ENCODE results near the gene PDCD1.
A peak's percentile ranks its signal among the peaks of the same experiment; 100 is the strongest.

PDCD1 gene

DNA sequence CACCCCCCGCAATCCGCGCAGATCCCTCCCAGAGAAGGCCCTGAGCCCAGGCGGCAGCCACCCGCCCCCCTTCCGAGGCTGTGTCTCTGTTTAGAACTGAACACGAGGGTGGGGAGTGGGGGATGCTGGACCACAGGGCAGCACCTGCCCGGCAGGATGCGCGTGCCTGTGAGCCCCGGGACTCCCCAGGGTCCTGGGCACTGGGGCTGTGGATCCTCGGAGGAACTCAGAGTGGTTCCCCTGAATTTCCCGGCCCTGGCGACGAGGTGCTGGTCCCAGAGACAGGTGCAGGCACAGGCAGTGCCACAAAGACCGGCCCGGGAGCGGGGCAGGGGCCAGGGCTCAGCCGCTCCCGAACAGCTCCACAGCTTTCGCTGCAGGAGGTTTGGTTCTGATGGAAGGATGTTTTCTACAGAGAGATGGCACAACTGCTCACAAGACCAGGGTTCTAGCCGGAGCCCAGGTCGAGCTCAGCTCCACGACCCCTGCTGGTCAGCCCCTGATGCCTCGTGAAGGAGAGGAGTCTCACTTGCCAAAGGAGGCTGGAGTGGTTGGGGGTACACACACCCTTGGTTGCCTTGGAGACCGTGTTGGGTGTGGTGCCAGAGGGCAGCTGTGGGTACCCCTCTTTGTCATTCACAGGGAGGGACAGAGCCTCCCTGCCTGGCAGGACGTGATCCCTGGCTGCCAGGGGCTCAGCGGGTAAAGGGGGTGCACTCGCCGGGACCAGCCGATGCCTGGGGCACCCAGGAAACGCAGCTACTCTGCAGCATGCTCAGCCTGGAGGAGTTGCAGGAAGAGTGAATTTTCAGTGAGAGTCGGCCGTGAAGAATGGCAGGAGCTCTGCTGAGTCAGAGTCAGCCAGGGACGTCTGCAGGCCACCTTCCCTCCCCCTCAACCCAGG, 54.1 kb downstream of the PDCD1 start:
- ChIA-PET CTCF (interaction anchor here (0.5 kb wide), 1 partner anchor 107 kb away, joined by 5 read pairs; no protein-coding TSS in a partner anchor), POLR2A (no interaction called here)
- Histone ChIP-seq H3K9me3 (ENCODE audit: control insufficient read depth, insufficient read depth, low read depth, low read length) (no peaks in the 10 kb centered on the region), H3K4me1 (ENCODE audit: control insufficient read depth, insufficient read depth, low read length) (no peaks in the 10 kb centered on the region), H3K27ac (ENCODE audit: extremely low read depth, low read depth, low read length) (no peak overlapping the region), H3K4me3 (ENCODE audit: low read depth, low read length) (no peak overlapping the region), H3K36me3 (ENCODE audit: control insufficient read depth in 2 of 2, insufficient read depth in 1 of 2, low read length in 2 of 2) (no peaks in the 10 kb centered on the region)
- TF ChIP-seq ZNF274 (IDR thresholded peaks at IDR 0.05; ENCODE audit: low read length) = no peak
- TF ChIP-seq ZNF274 (tag by site-specific recombination; IDR thresholded peaks at IDR 0.05; ENCODE audit: borderline replicate concordance) = no peak

GRCh38 chr2:241803387-241804325, 55.0 kb downstream of the PDCD1 start:
- CTCF ChIA-PET = interaction anchor here (0.5 to 0.6 kb wide), 2 partner anchors 108 to 387 kb away, joined by 3 to 5 read pairs; no protein-coding TSS in a partner anchor
- H3K4me3 ChIP-seq (ENCODE audit: low read depth, low read length) = peak overlapping the region; percentile 6; the same call in 1 of the 2 replicates
- H3K4me1 ChIP-seq (ENCODE audit: control insufficient read depth, insufficient read depth, low read length) = no peaks in the 10 kb centered on the region
- POLR2A ChIA-PET = no interaction called here
- no peaks in the 10 kb centered on the region for H3K9me3 ChIP-seq (ENCODE audit: control insufficient read depth, insufficient read depth, low read depth, low read length)
- no peak for TF ChIP-seq ZNF843 (tag by site-specific recombination; IDR thresholded peaks at IDR 0.05)
- TF ChIP-seq MEIS1 (CRISPR knock-in tag; IDR thresholded peaks at IDR 0.05; ENCODE audit: borderline replicate concordance) = no peak
- TF ChIP-seq SCRT1 (tag by site-specific recombination; IDR thresholded peaks at IDR 0.05; ENCODE audit: borderline replicate concordance) = no peak
- no peak for TF ChIP-seq ZNF16 (tag by site-specific recombination; IDR thresholded peaks at IDR 0.05; ENCODE audit: low read depth)
- TF ChIP-seq HOXC10 (CRISPR knock-in tag; IDR thresholded peaks at IDR 0.05) = no peak
- TF ChIP-seq ZNF449 (tag by site-specific recombination; IDR thresholded peaks at IDR 0.05) = no peak
- TF ChIP-seq ZNF658 (tag by site-specific recombination; IDR thresholded peaks at IDR 0.05) = no peak
- no peak for TF ChIP-seq ZNF560 (tag by site-specific recombination; IDR thresholded peaks at IDR 0.05; ENCODE audit: borderline replicate concordance)
- no peak for TF ChIP-seq ZNF391 (tag by site-specific recombination; IDR thresholded peaks at IDR 0.05; ENCODE audit: borderline replicate concordance, low read depth)
- H3K27ac ChIP-seq (ENCODE audit: extremely low read depth, low read depth, low read length) = no peak overlapping the region
- H3K36me3 ChIP-seq (ENCODE audit: control insufficient read depth in 2 of 2, insufficient read depth in 1 of 2, low read length in 2 of 2) = no peaks in the 10 kb centered on the region

DNA sequence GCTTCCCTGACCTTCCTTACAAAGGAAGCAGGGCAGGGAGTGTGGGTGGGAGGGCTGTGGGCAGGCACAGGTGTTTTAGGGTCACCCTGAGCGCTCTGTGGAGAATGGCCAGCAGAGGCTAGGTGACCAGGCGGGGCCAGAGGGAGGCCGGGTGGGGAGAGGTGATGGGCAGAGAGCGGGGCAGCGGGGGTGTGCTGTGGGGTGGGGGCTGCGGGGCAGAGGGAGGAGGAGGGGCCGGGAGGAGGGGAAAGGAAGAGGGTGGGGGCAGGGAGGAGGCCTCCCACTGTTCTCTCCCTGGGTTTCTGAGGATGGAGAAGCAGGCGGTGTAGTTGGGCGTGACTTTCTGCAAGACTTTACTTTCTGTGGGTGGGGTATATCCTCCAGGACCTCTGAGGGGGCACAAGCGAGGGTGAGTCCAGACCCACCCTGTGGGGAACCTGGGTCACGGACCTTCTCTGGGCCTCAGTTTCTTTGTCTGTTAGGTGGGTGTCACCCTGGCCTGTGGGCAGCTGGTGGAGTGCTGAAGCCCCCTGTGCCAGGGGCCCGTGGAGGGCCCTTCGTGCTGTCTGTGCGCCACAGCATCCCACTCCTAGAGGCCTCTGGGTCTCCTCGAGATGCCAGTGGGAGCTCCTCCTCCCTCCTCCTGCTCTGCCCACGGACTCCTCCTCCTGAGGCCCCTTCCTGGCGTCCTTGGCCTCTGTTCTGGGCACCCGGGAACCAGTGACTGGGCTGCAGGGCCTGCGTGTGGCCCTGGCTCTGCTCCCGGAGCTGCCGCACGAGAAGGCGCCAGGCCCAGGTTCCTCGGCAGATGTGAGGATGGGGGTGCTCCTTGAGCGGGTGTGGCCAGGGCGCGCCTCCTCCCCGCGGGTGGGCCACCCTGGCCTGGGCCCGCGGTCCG, 56.0 kb downstream of the PDCD1 start:
- POLR2A ChIA-PET = no interaction called here
- Histone ChIP-seq H3K9me3 (ENCODE audit: control insufficient read depth, insufficient read depth, low read depth, low read length) (no peaks in the 10 kb centered on the region), H3K4me1 (ENCODE audit: control insufficient read depth, insufficient read depth, low read length) (no peaks in the 10 kb centered on the region), H3K4me3 (ENCODE audit: low read depth, low read length) (no peak overlapping the region), H3K27ac (ENCODE audit: extremely low read depth, low read depth, low read length) (no peak overlapping the region), H3K36me3 (ENCODE audit: control insufficient read depth in 2 of 2, insufficient read depth in 1 of 2, low read length in 2 of 2) (no peaks in the 10 kb centered on the region)
- CTCF ChIA-PET = no interaction called here
- TF ChIP-seq, protein P1, sequence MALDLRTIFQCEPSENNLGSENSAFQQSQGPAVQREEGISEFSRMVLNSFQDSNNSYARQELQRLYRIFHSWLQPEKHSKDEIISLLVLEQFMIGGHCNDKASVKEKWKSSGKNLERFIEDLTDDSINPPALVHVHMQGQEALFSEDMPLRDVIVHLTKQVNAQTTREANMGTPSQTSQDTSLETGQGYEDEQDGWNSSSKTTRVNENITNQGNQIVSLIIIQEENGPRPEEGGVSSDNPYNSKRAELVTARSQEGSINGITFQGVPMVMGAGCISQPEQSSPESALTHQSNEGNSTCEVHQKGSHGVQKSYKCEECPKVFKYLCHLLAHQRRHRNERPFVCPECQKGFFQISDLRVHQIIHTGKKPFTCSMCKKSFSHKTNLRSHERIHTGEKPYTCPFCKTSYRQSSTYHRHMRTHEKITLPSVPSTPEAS (tag by site-specific recombination; IDR thresholded peaks at IDR 0.05) = no peak
- TF ChIP-seq ZNF660 (tag by site-specific recombination; IDR thresholded peaks at IDR 0.05) (no peak), ZNF558 (tag by site-specific recombination; IDR thresholded peaks at IDR 0.05) (no peak), GLI2 (tag by site-specific recombination; IDR thresholded peaks at IDR 0.05; ENCODE audit: borderline replicate concordance, low read depth) (no peak), SCRT2 (tag by site-specific recombination; IDR thresholded peaks at IDR 0.05) (no peak), ZNF292 (tag by site-specific recombination; IDR thresholded peaks at IDR 0.05; ENCODE audit: borderline replicate concordance, low read depth) (no peak), ZSCAN18 (tag by site-specific recombination; IDR thresholded peaks at IDR 0.05) (no peak), ZNF610 (tag by site-specific recombination; IDR thresholded peaks at IDR 0.05; ENCODE audit: borderline replicate concordance) (no peak), ZNF354C (tag by site-specific recombination; IDR thresholded peaks at IDR 0.05; ENCODE audit: borderline replicate concordance, low read depth) (no peak), ZNF146 (tag by site-specific recombination; IDR thresholded peaks at IDR 0.05) (no peak), ZXDB (tag by site-specific recombination; IDR thresholded peaks at IDR 0.05) (no peak), MEIS1 (CRISPR knock-in tag; IDR thresholded peaks at IDR 0.05; ENCODE audit: borderline replicate concordance) (no peak), ZNF19 (tag by site-specific recombination; IDR thresholded peaks at IDR 0.05; ENCODE audit: low read depth) (no peak)

All from HEK293 (cell line).